Activated gamma-delta T cell treated with Interleukin-2 at 50 U/mL for 16 hours (primary cell): ENCODE measurements around the gene PITRM1.
"Not testable (repeated sequence)": the region's sequence is repeated elsewhere in the genome, so short reads cannot be mapped to it uniquely, and the experiment has no call there.

Experiments used
- DNase-seq: peaks from one replicate; pipeline ENCODE4 v3.0.0-alpha.2; 2020

PITRM1 gene, protein sequence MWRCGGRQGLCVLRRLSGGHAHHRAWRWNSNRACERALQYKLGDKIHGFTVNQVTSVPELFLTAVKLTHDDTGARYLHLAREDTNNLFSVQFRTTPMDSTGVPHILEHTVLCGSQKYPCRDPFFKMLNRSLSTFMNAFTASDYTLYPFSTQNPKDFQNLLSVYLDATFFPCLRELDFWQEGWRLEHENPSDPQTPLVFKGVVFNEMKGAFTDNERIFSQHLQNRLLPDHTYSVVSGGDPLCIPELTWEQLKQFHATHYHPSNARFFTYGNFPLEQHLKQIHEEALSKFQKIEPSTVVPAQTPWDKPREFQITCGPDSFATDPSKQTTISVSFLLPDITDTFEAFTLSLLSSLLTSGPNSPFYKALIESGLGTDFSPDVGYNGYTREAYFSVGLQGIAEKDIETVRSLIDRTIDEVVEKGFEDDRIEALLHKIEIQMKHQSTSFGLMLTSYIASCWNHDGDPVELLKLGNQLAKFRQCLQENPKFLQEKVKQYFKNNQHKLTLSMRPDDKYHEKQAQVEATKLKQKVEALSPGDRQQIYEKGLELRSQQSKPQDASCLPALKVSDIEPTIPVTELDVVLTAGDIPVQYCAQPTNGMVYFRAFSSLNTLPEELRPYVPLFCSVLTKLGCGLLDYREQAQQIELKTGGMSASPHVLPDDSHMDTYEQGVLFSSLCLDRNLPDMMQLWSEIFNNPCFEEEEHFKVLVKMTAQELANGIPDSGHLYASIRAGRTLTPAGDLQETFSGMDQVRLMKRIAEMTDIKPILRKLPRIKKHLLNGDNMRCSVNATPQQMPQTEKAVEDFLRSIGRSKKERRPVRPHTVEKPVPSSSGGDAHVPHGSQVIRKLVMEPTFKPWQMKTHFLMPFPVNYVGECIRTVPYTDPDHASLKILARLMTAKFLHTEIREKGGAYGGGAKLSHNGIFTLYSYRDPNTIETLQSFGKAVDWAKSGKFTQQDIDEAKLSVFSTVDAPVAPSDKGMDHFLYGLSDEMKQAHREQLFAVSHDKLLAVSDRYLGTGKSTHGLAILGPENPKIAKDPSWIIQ

DNA sequence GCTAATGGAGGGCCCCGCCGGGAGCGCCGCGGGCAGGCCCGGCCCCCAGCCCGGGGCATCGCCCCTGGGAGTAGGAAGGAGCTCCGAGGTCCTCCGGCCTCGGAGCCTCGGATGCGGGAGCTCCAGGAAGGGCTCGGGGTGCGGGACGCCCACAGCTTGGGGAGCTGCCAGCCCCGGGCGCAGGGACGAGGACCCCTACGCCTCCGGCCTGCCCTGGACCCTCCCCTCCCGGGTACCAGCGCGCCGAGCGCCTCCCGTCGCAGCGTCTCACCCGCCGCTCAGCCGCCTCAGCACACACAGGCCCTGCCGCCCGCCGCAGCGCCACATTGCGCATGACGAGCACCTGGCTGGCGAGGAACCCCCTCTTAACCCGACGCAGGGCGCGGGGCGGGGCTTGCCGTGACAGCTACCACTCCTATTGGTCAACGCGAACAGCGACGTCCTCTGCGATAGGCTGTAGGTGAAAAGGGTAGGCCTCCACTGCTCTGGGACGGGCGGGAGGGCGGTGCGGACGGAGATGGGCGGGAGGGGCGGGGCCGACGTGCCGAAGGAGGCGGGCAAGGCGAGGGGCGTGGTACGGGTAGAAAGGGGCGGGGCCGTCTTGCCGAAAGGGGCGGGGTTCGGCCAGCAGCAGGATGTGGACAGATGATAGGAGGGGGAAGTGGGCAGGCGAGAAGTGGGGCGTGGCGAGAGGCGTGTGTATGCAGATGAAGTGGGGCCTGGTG, at the start of gene PITRM1:
PITRM1 (minus strand) TSS at position 337 of the 725 bp plus-strand sequence; CDS start at position 327, 10 bp downstream.
- DNase-seq, result peak; percentile 98

DNA sequence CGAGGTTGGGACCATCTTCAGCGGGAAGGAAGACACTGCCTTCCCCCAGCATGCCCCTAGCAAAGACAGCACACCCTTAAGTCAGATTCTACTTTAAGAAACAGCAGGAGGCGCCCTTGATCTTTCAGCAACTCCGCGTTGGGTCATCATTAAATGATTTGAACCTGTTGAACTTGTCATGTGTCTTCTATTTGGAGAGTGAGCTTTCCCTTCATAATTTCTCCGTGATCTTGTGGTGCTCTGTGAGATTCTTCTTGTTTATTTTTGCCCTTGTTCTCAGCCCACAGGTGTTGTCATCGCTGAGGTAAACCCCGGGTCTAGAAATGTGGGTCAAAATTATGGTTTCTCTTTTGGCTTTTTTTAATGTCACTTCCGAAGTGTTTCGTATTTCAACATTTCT, 49.5 kb upstream of the PITRM1 start:
- DNase-seq, result no peak

DNA sequence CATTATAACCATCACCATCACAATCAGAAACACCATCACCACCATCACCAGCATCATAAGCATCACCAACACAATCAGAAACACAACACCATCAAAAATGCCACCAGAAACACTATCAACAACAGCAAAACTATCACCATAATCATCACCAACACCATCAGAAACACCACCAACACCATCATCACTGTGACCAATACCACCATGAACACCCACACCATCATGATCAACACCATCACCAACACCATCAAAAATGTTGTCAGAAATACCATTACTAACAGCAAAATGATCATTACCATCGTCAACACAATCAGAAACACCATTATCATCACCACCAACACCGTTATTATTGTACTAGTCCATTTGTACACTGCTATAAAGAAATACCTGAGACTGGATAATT, 49.0 kb upstream of the PITRM1 start:
- DNase-seq, result not testable (repeated sequence)

DNA sequence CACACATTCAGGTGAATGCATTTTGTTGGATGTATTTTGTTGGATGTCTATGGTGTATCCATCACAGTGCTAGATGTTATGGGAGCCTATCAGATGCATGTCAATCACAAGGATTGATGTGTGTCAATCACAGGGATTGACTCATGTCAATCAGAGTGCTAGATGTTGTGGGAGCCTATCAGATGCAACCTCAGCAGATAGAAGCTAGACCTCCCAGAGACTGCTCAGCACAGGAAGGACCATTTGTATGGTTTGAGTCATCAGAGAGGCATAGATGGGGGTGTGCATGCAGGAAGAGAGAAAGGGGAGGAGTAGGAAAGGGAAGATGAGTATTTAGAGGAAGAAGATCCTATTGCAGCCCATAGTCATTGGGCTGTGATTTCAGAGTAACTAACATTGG, 48.3 kb upstream of the PITRM1 start:
- no peak for DNase-seq

DNA sequence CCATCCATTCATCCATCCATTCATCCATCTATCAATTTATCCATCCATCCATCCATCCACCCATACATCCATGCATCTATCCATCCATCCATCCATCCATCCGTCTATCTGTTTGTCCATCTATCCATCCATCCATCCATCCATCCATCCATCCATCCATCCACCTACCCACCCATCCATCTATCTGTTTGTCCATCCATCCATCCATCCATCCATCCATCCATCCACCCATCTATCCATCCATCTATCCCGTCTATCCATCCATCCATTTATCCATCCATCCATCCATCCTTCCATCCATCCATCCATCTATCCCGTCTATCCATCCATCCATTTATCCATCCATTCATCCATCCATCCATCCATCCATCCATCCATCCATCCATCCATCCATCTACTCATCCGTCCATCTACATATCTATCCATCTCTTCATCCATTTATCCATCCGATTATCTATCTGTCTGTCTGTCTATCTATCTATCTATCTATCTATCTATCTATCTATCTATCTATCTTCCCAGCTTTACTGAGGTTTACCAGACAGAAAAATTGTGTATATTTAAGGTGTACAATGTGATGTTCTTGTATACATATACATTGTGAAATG, 46.5 kb upstream of the PITRM1 start:
- not testable (repeated sequence) for DNase-seq

DNA sequence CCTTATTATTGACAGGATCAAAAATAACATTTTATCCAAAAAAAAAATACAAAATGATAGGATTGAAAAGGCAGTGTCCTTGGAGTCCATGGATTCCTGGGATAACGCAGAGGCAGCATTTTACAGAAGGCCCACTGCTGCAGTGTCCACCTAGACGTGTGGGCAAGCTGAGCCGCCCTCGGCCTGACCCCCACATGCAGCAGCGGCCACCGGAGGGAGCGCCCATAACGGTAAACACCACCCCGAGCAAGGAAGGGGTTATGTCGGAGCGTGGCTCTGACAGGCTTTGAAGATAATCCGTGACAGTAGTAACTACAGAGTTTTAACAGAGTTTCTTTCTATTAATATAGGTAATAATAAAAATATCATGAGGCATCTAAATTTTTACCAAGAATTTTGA, 45.3 kb upstream of the PITRM1 start:
- no peak for DNase-seq

DNA sequence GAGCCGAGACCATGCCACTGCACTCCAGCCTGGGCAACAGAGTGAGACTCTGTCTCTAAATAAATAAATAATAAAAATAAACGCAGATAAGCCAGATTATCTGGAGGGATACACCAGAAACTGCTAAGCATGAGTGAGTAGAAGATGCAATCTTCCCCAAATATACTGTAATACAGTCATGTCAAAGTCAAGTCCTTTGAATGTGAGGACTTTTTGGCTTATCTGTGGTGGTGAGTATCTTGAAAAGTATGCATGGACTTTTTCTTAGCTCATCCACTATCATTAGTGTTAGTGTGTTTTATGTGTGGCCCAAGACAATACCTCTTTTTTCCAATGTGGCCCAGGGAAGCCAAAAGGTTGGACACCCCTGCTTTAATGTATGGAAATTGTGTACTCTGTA, 44.7 kb upstream of the PITRM1 start:
- no peak for DNase-seq

DNA sequence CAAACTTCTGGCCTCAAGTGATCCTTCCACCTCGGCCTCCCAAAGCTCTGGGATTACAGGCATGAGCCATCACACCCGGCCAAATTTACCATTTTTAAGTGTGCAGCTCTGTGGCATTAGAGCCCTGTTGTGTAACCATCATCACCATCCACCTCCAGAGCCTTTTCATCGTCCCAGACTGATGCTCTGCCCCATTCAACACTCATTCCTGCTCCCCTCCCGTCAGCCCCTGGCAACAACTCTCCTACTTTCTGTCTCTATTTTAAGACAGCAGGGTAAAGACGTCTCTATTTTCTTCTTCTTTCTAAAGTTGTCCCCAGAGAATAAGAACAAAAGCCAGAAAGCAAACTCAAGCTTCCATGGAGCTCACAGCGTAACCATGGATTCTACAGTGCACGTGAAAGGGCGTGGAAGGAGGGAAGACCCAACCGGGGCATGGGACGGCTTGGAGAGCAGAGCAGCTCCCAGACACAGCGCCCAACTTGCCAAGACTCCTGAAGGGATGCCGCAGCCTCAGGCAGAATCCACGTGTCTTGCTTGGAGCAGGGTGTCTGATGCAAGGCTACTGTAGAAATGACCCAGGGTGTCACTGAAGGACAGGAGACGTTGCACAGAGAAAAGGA, 42.7 kb upstream of the PITRM1 start:
- DNase-seq, result no peak

DNA sequence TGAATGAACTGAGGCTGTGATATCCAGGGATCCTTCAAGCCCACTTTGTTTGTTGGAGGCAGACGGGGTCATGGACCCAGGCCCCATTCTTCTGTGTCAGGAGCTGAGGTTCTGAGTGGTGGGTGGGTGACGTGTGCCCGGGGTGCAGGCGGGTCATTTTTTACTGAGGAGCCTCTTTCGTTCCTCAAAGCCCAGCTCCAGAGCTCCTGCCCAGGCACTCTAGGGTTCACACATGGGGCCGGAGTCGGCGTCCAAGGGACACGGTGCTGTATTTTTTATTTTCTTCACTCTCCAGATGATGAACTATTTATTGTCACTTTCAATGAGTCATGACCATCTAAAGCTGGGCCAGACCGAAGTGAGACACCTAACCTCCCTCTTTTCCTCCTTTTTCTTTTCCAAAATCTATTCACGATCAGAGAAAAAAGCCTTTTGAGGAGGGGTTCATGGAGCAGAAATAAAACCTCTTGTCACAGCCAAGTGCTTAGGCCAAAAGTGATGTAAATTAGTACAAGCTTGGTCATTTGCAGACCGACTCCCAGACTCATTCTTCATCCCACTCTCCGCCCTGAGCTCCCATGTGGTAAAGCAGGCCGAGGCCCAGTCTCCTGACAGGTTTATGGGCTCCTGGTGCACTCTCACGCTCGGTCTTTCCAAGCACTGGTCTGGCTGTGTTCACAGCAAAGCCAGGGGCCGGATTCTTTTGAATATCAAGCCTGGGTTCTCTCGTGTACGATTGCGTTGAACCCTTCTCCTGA, 41.4 kb upstream of the PITRM1 start:
- DNase-seq, result no peak

DNA sequence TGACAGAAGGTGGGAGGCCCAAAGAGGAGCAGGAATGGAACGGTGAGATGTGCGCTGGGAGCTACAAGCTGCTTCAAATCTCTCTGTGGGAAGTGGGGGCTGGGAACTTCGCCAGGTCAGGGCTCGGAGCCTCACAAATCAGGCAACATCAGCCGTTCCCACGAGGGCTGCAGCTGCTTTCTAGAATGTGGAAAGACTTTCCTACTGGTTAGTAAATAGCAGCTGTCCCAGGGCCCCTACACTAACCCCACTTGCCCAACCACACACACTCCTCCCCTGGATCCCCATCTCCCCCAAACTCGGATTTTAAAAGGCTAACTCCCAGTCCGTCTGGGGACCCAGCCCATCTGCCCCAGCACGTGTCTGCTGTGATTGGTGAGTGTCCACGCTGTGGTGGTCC, 40.6 kb upstream of the PITRM1 start:
- DNase-seq, result no peak

DNA sequence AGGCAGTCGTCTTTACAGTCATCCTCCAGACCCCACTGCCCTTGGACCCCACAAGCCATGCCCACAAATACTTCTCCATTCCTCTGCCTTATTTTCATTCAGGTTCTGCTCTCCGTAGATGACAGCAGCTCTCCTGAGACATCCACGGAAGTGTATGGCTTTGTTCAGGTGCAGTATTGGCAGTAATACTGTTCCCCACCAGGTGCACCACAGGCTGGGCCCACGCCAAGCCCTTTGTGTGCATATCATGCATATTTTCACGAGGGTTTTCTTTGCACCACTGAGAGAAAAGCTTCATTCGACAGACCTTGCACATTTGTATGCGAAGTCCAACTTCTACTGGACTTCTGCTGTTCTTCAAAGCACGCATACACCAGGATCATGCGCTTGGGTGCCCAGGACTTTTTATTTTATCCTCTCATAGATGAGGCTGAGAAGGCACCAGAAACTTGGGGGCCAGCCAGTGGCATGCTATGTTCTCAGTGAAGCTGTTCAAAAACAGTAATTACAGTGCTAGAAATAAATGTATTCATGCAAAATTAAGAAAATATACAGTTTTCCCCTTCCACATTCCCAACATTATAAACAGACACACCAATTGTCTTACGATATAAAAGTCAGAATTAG, 37.8 kb upstream of the PITRM1 start:
- no peak for DNase-seq

DNA sequence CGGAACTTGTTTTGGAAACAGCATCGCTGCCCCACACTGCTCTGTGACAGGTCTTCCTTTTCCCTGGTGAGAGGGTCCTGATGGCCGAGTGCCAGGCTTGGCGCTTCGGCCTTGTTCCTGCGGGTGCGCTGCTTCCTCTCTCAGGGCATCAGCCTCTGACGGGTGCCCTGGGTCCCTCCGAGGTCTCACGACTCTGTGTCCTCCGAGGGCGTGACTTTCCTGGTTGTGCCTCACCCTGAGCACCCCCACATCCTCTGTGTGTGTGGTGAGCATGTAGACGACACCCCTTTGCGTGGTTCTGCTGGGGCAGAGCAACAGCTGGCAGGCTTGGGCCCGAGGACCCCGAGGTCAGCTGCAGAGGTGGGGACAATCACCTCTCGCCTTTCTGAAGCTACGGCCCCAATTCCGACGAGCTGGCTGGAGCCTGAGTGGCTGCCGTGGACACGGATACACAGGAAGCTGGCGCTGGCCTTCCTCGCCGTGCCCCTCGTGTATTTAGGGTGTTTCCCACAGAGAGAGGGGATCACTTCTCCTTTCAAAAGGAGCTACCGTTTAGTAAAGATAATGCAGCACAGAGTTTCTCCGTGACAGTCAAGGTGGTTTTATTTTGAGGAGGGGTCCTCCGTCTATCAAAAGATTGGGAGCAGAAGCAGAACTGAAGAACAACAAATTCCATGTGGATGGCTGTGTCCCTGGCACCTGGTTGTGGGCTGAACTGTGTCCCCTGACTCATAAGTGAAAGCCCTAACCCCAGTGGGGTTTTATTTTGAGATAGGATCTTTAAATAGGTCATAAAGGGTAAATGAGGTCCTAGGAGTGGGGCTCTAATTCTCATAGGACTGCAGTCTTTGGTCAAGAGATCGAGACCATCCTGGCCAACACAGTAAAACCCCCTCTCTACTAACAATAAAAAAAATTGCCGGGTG, 36.2 kb upstream of the PITRM1 start:
- no peak for DNase-seq

DNA sequence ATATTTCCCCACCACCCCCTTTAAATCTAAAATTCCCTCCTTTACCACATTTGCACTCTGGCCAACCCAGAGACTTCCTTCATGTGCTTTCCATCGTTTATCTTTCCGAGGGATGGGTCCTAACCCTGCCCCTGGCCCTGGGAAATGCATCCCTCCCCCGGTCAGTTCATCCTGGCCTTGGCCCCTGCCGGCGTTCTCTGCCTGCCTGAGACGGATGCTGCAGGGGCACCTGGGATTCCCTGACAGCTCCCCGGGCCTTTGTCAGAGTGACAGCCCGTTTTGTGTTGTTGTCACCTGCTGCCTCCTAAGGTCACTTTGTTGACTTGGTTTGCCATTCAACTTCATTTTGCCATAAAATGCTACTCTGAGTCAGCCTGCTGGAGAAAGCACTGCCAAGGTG, 34.8 kb upstream of the PITRM1 start:
- no peak for DNase-seq

DNA sequence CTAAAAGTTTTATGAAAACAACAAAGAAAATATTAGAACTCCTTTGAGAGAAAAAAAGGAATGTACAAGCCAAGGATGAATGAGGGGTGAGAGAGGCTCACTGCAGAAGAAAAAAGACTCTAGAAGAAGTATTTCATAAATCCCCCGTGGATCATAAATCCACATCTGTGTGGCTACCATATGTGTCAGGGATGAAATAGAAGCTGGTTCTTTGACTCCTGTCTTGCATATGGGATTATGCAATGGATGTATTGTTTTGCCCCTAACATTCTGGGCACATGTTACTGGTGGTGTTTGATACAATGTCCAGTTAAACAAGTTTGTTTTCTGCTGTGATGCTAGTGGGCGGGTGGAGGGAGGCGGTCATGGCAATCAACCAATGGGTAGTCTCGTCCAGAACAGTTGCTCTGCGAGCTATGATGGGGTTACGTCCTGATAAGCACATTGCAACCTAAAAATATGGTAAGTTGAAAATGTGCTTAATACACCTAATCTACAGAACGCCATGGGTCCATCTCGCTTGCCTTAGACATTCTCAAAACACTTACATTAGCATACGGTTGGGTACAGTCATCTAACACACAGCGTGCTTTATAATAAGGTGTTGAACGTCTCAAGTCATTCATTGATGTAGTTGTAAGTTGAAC, 34.1 kb upstream of the PITRM1 start:
- no peak for DNase-seq

DNA sequence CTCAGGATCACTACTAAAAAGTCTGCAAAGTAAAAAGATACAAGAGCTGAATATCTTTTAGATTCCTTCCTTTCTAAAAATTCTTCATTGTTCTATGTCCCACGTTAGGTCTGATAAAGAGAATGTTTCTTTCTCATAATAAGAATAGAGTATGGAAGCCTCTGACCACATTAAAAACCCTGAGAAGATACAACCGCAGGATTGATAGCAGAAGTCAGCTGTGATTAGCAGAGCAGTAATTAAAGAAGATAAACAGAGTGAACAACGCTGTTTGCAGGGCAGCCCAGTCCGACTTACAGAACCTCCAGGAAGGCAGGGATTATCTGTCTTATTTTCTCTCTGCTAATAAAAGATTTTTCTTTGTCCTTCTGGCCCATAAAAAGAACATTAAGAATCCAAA, 31.4 kb upstream of the PITRM1 start:
- no peak for DNase-seq

DNA sequence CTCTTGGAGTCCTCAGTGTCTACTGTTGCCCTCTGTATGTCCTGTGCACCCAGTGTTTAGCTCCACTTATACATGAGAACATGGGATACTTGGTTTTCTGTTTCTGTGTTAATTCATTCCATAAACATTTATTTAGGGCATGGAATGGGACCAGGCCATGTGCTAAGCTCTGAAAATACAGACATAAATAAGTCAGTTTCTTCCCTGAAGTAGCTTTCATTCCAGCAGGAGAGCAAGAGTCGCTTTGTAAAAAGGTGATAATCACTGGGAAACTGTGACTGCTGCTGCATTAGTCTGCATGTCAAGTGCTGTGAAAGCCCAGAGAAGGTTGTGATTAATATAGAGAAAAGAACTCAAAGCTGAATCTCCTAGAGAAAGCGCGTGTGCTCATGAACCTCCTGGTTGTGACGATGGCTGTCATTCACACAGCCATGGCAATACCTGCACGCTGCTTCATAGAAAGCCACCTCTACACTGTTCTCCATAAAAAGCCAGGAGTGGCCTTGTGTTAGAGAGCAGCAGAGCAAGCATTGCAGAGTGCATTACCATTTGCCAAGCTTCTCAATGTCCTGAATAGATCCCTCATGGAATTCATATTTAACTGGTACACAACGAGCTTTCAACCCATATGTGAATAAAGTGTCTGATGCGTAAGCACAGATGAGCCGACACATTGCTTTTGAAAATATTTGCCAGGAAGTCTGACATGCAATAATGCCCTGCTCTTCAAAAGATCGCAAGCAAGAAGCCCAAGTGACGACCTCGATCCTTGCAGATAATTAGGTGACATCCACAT, 30.6 kb upstream of the PITRM1 start:
- DNase-seq, result no peak

DNA sequence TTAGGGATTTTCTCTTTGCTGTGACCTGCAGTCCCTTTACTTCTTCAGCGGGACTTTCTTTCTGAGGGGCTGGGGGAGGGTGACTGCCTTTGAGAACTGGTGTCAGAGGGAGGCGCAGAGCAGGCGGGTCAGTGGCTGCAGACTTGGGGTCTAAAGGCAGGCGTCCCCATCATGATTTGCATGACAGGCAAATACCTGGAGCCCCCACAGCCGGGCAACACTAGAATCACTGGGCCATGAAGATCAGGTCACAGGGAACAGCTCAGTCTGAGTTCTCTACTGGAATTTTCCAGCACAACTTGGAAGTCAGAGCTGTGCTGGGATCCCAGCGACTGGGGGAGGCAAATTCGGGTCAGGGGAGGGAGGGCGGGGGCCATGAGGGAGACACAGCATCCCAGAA, 29.2 kb upstream of the PITRM1 start:
- no peak for DNase-seq

DNA sequence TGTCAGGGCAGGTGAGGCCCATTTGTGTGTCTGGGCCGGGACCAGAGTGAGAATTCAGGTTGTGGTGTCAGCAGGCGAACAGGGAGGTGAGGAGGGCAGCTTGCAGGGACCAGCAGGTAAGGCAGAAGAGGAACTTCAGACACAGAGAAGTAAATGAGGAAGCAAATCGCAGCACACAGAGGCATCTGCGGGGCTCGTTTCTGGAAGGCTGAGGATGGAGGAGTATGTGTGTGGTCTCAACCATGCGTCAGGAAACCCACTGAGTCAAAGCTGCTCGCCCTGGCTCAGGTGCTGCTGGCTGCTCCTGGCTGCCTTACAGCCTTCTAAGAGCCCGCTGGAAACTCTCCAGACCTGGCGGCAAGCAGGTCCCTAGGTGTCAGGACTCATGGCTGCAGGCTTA, 26.9 kb upstream of the PITRM1 start:
- DNase-seq, result no peak
